ENCODE results near the gene XPNPEP3. TPM values are rescaled to one million over a fixed set of nuclear protein-coding genes. Genes with fewer than 3 reads are reported as not detected.
"Not testable (repeated sequence)": the region's sequence is repeated elsewhere in the genome, so short reads cannot be mapped to it uniquely, and the experiment has no call there.

XPNPEP3 gene
- total RNA-seq, 4 donors from 2014 or later, result 7.6 to 15.8 (median 10.2) TPM

DNA sequence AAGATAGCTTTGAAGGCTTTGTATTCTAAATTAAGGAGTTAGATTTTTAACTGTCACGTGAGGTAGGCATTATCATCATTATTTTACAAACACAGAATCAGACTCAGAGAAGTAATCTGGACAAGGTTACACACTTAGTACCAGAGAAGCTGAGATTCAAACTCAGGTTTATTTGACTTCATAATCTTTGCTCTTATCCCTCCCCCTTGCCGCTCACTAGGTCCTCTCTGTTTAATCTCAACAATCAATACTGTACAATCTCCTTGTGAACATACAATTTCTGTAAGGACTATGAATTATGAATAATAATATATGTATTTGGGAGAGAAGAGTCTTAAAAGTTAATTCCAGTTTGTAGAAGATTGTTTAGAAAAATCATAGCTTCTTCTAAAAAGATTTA lies 10.2 kb downstream of the XPNPEP3 start:
- no peak for DNase-seq (ENCODE audit: extremely low spot score)
- Histone ChIP-seq H3K4me3 (no peak overlapping the region), H3K27ac (replicated peaks in 1 of 4) (no peak overlapping the region), H3K4me1 (no peaks in the 10 kb centered on the region), H3K9me3 (no peaks in the 10 kb centered on the region), H3K36me3 (peaks cover 6 to 29% (median 18%) of the 10 kb centered on the region in 4 donors), H3K27me3 (no peaks in the 10 kb centered on the region)
- 91% methylated on average over 2 of the region's 2 CpGs for WGBS
- TF ChIP-seq EP300 (IDR thresholded peaks at IDR 0.05) (no peak), POLR2A (IDR thresholded peaks at IDR 0.05; ENCODE audit: low read depth) (no peak), POLR2AphosphoS5 (IDR thresholded peaks at IDR 0.05) (no peak)
- TF ChIP-seq, protein P1, sequence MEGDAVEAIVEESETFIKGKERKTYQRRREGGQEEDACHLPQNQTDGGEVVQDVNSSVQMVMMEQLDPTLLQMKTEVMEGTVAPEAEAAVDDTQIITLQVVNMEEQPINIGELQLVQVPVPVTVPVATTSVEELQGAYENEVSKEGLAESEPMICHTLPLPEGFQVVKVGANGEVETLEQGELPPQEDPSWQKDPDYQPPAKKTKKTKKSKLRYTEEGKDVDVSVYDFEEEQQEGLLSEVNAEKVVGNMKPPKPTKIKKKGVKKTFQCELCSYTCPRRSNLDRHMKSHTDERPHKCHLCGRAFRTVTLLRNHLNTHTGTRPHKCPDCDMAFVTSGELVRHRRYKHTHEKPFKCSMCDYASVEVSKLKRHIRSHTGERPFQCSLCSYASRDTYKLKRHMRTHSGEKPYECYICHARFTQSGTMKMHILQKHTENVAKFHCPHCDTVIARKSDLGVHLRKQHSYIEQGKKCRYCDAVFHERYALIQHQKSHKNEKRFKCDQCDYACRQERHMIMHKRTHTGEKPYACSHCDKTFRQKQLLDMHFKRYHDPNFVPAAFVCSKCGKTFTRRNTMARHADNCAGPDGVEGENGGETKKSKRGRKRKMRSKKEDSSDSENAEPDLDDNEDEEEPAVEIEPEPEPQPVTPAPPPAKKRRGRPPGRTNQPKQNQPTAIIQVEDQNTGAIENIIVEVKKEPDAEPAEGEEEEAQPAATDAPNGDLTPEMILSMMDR (IDR thresholded peaks at IDR 0.05), result no peak
- intact Hi-C loops (cut with DNase I), result no loop called here

- H3K27ac ChIP-seq (replicated peaks in 1 of 4); intact Hi-C loops (cut with DNase I); H3K9me3 ChIP-seq; H3K4me3 ChIP-seq; H3K27me3 ChIP-seq; H3K4me1 ChIP-seq; DNase-seq (ENCODE audit: extremely low spot score): not testable (repeated sequence)
- peaks cover 6 to 37% (median 18%) of the 10 kb centered on the region in 4 donors for H3K36me3 ChIP-seq
- 80% methylated on average over 6 of the region's 6 CpGs for WGBS
Measured at GRCh38 chr22:40868379-40868778, 11.4 kb downstream of the XPNPEP3 start.

DNA sequence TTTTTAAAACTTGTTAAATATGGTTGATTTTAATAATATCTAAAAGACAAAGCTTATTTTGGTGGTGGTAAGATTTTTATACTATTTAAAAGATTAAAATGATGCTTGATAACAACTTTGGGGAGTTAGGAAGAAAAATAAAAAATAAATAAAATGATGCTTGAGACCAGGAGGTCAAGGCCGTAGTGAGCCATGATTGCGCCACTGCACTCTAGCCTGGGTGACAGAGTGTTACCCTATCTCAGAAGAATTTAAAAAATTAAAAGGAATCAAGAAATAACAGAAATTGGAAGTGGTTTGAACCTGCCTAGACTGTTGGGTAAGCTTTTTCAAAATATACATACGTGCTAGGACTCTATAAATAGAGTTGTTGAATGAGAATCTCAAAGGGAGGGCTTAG lies 17.1 kb downstream of the XPNPEP3 start:
- Histone ChIP-seq H3K27me3 (no peaks in the 10 kb centered on the region), H3K36me3 (peaks cover 6 to 65% (median 27%) of the 10 kb centered on the region in 4 donors), H3K4me3 (no peak overlapping the region), H3K27ac (replicated peaks in 1 of 4) (no peak overlapping the region), H3K9me3 (no peaks in the 10 kb centered on the region), H3K4me1 (no peaks in the 10 kb centered on the region)
- no peak for DNase-seq (ENCODE audit: extremely low spot score)
- intact Hi-C loops (cut with DNase I), result no loop called here
- TF ChIP-seq POLR2A (IDR thresholded peaks at IDR 0.05; ENCODE audit: low read depth), result no peak
- TF ChIP-seq, protein P1 (IDR thresholded peaks at IDR 0.05), result no peak
- TF ChIP-seq POLR2AphosphoS5 (IDR thresholded peaks at IDR 0.05), result no peak
- no peak for TF ChIP-seq EP300 (IDR thresholded peaks at IDR 0.05)
- 94% methylated on average over 3 of the region's 3 CpGs for WGBS

GRCh38 chr22:40875111-40875510 lies 18.2 kb downstream of the XPNPEP3 start:
- DNase-seq (ENCODE audit: extremely low spot score), result no peak
- Histone ChIP-seq H3K4me3 (no peak overlapping the region), H3K4me1 (no peaks in the 10 kb centered on the region), H3K27ac (replicated peaks in 1 of 4) (no peak overlapping the region), H3K27me3 (no peaks in the 10 kb centered on the region), H3K36me3 (peaks cover 6 to 59% (median 25%) of the 10 kb centered on the region in 4 donors), H3K9me3 (no peaks in the 10 kb centered on the region)
- TF ChIP-seq EP300 (IDR thresholded peaks at IDR 0.05) (no peak), POLR2A (IDR thresholded peaks at IDR 0.05; ENCODE audit: low read depth) (no peak), POLR2AphosphoS5 (IDR thresholded peaks at IDR 0.05) (no peak)
- TF ChIP-seq, protein P1 (IDR thresholded peaks at IDR 0.05), result no peak
- intact Hi-C loops (cut with DNase I), result no loop called here
- WGBS, result 97% methylated on average over 3 of the region's 3 CpGs

- no peaks in the 10 kb centered on the region for H3K4me1 ChIP-seq
- peaks cover 3 to 52% (median 17%) of the 10 kb centered on the region in 4 donors for H3K36me3 ChIP-seq
- WGBS, result 63% methylated on average over 1 of the region's 1 CpG
- H3K27me3 ChIP-seq, result no peaks in the 10 kb centered on the region
- no peak overlapping the region for H3K27ac ChIP-seq (replicated peaks in 1 of 4)
- TF ChIP-seq EP300 (IDR thresholded peaks at IDR 0.05) (no peak), POLR2A (IDR thresholded peaks at IDR 0.05; ENCODE audit: low read depth) (no peak), POLR2AphosphoS5 (IDR thresholded peaks at IDR 0.05) (no peak)
- TF ChIP-seq, protein P1 (IDR thresholded peaks at IDR 0.05), result no peak
- no peaks in the 10 kb centered on the region for H3K9me3 ChIP-seq
- DNase-seq (ENCODE audit: extremely low spot score), result no peak
- intact Hi-C loops (cut with DNase I), result no loop called here
- no peak overlapping the region for H3K4me3 ChIP-seq
Measured at GRCh38 chr22:40876907-40877306, 20.0 kb downstream of the XPNPEP3 start.

Measured in esophagus muscularis mucosa (tissue), 4 donors.